OCI-LY7 (cell line): ENCODE results near the gene BCAR3.

ENCODE experiments used
- EZH2phosphoT487 ChIP-seq: fragments of 200-600 bp; sonication (generic); IDR thresholded peaks from 2 replicates; pipeline ENCODE4 v1.6.1; 2018; ENCODE audit warnings: low read depth, borderline replicate concordance, mild to moderate bottlenecking, mixed run types, antibody characterized with exemption, low read length, moderate library complexity, mixed read lengths
- TF ChIP-seq, protein P1 (sequence below): fragments of 200-600 bp; sonication (generic); conservative IDR thresholded peaks from 2 replicates; pipeline ENCODE4 v1.5.1; 2014; ENCODE audit warnings: mild to moderate bottlenecking, antibody characterized with exemption, low read length, moderate library complexity, mixed read lengths

DNA sequence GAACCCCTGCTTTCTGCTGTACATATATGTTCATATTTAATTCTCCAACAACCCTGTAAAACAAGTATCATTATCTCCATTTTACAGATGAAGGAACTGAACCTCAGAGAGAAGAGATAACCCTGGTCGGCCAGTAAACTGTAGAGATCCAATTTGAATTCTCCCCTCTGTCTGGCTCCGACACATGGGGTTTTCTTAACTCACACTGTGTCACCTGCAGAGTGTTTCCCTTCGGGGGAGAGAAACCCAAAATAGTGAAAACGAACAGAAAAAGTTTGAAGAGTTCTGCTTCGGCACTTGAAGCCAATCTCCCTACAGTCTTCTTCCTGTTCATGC lies 17.4 kb upstream of the BCAR3 start:
- TF ChIP-seq, protein P1, sequence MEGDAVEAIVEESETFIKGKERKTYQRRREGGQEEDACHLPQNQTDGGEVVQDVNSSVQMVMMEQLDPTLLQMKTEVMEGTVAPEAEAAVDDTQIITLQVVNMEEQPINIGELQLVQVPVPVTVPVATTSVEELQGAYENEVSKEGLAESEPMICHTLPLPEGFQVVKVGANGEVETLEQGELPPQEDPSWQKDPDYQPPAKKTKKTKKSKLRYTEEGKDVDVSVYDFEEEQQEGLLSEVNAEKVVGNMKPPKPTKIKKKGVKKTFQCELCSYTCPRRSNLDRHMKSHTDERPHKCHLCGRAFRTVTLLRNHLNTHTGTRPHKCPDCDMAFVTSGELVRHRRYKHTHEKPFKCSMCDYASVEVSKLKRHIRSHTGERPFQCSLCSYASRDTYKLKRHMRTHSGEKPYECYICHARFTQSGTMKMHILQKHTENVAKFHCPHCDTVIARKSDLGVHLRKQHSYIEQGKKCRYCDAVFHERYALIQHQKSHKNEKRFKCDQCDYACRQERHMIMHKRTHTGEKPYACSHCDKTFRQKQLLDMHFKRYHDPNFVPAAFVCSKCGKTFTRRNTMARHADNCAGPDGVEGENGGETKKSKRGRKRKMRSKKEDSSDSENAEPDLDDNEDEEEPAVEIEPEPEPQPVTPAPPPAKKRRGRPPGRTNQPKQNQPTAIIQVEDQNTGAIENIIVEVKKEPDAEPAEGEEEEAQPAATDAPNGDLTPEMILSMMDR = no peak
- no peak for TF ChIP-seq EZH2phosphoT487
